Stimulated activated CD4-positive, alpha-beta T cell treated with anti-CD3 and anti-CD28 coated beads, Interleukin-1b, Interleukin-23, amount 100 ng/mL, for 48 hours (primary cell): ENCODE measurements around the gene SLC35B2.

Experiments
- DNase-seq: peaks from one replicate; pipeline ENCODE4 v3.0.0-alpha.2; 2020

The SLC35B2 gene

GRCh38 chr6:44285552-44286284 lies 28.4 kb upstream of the SLC35B2 start:
- no peak for DNase-seq

- DNase-seq = no peak
These were observed 27.5 kb upstream of the SLC35B2 start for GRCh38 chr6:44284867-44285266.

GRCh38 chr6:44284121-44284520 lies 26.8 kb upstream of the SLC35B2 start:
- DNase-seq = no peak

- DNase-seq = no peak
These were observed 21.7 kb upstream of the SLC35B2 start for GRCh38 chr6:44278774-44279697.

DNA sequence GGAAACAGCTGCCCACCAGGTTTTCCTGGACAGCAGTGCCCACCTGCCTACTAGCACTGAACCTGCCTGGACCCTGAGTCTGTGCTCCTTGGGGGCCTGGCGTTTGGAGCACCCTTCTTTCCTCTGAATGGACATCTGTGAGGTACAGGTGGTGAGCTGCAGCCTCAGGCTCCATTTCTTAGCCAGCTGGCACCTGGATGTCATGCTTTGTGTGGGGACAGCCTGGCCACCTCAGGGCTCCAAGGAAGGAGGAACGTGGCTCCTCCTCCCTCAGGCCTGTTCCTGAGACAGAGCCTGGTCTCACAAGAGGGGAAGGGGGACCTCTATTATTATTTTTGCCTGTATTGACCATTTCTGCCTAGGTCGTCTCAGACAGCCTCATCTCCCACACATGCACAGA lies 21.0 kb upstream of the SLC35B2 start:
- no peak for DNase-seq

DNA sequence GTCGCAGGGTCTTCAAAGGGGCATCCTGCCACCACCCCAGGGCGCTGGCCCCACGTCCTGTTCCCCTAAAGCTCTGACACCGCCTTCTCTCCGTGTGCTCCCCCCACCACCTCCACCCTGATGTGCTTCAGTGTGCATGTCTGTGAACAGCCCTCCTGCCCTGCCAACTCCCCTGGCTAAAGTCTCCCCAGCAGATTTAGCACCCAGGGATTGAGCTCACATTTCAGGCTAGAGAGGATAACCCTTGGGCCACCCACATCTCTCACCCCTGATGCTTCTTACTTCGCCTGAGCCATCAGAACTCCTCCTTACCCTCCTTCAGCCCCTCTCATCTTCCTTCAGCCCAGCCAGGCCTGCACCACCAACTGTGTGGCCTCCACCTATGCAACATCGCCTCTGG lies 20.4 kb upstream of the SLC35B2 start:
- no peak for DNase-seq

GRCh38 chr6:44276667-44277640 lies 19.6 kb upstream of the SLC35B2 start:
- no peak for DNase-seq

DNA sequence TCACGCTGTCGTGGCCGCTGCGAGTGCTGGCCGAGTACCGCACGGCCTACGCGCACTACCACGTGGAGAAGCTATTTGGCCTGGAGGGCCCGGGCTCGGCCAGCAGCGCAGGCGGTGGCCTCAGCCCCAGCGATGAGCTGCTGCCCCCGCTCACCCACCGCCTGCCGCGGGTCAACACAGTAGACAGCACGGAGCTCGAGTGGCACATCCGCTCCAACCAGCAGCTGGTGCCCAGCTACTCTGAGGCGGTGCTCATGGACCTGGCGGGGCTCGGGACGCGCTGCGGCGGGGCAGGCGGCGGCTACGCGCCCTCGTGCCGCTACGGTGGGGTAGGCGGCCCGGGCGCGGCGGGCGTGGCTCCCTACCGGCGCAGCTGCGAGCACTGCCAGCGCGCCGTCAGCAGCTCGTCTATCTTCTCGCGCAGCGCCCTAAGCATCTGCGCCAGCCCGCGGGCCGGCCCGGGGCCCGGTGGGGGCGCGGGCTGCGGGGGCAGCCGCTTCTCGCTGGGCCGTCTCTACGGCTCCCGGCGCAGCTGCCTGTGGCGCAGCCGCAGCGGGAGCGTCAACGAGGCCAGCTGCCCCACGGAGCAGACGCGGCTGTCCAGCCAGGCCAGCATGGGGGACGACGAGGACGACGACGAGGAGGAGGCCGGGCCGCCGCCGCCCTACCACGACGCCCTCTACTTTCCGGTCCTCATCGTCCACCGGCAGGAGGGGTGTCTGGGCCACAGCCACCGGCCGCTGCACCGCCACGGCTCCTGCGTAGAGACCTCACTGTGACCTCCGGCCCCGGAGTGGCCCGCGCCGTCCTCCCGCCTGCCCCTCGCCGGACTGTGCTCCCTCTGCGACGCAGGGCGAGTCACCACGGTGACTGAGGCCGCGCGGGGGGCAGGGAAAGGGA lies 18.7 kb upstream of the SLC35B2 start:
- DNase-seq = no peak

- DNase-seq = no peak
These were observed 18.0 kb upstream of the SLC35B2 start for GRCh38 chr6:44275271-44275748.

DNA sequence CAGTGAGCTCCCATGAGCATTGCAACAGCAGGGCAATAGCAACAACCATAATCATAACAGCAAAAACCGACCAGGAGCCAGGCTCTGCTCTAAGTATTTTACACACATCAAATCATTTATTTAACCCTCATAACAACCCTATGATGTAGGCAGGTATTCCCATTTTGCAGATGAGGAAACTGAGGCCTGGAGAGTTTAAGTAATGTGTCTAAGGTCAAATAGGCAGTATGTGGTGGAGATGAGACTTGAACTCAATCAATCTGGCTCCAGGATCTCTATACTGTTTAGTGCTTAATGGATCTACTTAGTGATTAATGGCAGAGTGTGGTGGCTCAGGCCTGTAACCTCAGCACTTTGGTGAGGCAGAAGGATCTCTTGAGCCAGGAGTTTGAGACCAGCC lies 16.3 kb upstream of the SLC35B2 start:
- DNase-seq = no peak

DNA sequence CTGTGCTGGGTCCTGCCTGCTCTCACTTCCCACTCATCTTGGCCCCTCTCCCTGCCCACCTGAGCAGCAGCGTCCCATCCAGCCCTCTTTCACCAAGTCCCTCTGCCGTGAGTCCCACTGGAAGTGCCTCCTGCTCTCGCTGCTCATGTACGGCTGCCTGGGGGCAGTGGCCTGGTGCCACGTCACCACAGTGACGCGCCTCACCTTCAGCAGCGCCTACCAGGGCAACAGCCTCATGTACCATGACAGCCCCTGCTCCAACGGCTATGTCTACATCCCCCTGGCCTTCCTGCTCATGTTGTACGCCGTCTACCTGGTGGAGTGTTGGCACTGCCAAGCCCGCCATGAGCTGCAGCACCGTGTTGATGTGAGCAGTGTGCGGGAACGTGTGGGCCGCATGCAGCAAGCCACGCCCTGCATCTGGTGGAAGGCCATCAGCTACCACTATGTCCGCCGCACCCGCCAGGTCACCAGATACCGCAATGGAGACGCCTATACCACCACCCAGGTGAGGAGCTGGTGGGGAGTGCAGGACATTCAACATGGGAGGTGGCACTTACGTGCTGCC lies 15.8 kb upstream of the SLC35B2 start:
- no peak for DNase-seq

- DNase-seq = no peak
These were observed 15.2 kb upstream of the SLC35B2 start for GRCh38 chr6:44272529-44272928.

- DNase-seq = no peak
These were observed 14.6 kb upstream of the SLC35B2 start for GRCh38 chr6:44271914-44272313.

GRCh38 chr6:44271406-44271723 lies 14.0 kb upstream of the SLC35B2 start:
- DNase-seq = no peak

- DNase-seq = no peak
These were observed 13.4 kb upstream of the SLC35B2 start for GRCh38 chr6:44270526-44271405.

GRCh38 chr6:44269921-44270525 lies 12.7 kb upstream of the SLC35B2 start, which contains the start of gene TMEM151B:
TSS of gene TMEM151B (plus strand) at chr6:44270450. CDS start at chr6:44270743, 293 bp downstream.
- no peak for DNase-seq

DNA sequence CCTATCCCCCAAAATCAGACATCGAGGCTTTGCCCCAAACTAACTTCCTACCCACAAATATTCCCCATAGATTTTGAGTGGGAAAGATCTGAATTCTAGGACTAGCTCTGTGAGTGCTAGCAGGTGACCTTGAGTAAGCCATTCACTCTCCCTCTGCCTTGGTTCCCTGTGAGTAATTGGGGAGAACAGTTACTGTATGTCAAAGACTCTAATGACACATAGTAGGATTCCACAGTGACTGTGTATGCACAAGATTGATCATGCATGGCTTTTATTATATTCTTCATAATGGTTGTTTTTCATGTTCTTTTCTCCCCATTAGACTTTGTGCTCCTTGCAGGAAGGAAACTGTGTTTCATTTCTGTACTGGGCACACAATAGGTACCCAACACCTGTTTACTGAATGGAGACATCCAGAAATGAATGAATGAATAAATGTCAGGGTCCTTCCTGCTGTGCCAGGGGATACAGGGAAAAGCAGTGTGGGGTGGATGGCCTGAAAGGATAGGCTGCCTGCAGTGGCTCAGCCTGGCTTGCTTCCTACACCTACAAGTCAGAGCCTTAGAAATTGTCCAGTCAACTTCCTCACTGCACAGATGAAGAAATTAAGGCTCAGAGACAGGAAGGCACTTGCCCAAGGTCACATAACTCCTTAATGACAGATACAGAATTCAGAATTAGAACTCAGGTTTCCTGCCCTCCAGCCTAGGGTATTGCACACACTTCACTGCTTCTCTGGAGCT lies 12.0 kb upstream of the SLC35B2 start:
- no peak for DNase-seq

GRCh38 chr6:44268095-44268628 lies 10.8 kb upstream of the SLC35B2 start:
- peak; percentile 60 for DNase-seq

GRCh38 chr6:44267252-44267651 lies 9.9 kb upstream of the SLC35B2 start:
- no peak for DNase-seq
